Measurements from ENCODE around the gene CHRNA4.

CHRNA4 gene

GRCh38 chr20:63352811-63353221 lies 8.3 kb downstream of the CHRNA4 start:
- TF ChIP-seq TAF1 (IDR thresholded peaks at IDR 0.05; ENCODE audit: borderline replicate concordance, insufficient read depth, low read length), result no peak
- TF ChIP-seq POLR2AphosphoS5 (IDR thresholded peaks at IDR 0.05; ENCODE audit: low read depth, low read length), result no peak
- no peak for TF ChIP-seq SIN3A (IDR thresholded peaks at IDR 0.05; ENCODE audit: borderline replicate concordance, insufficient read depth, low read length)
- TF ChIP-seq REST (IDR thresholded peaks at IDR 0.05; ENCODE audit: insufficient read depth in 1 of 2, low read depth in 2 of 2, low read length in 2 of 2), result no peak
- no peak for TF ChIP-seq FOXP2 (optimal IDR thresholded peaks at IDR 0.05; ENCODE audit: borderline replicate concordance, extremely low read depth, extremely low read length, insufficient read depth)

- no peak for TF ChIP-seq REST (IDR thresholded peaks at IDR 0.05; ENCODE audit: insufficient read depth in 1 of 2, low read depth in 2 of 2, low read length in 2 of 2)
- TF ChIP-seq POLR2AphosphoS5 (IDR thresholded peaks at IDR 0.05; ENCODE audit: low read depth, low read length), result no peak
- no peak for TF ChIP-seq TAF1 (IDR thresholded peaks at IDR 0.05; ENCODE audit: borderline replicate concordance, insufficient read depth, low read length)
- no peak for TF ChIP-seq FOXP2 (optimal IDR thresholded peaks at IDR 0.05; ENCODE audit: borderline replicate concordance, extremely low read depth, extremely low read length, insufficient read depth)
- no peak for TF ChIP-seq SIN3A (IDR thresholded peaks at IDR 0.05; ENCODE audit: borderline replicate concordance, insufficient read depth, low read length)
Observed at GRCh38 chr20:63351811-63352591, 9.1 kb downstream of the CHRNA4 start.

- no peak for TF ChIP-seq TAF1 (IDR thresholded peaks at IDR 0.05; ENCODE audit: borderline replicate concordance, insufficient read depth, low read length)
- no peak for TF ChIP-seq POLR2AphosphoS5 (IDR thresholded peaks at IDR 0.05; ENCODE audit: low read depth, low read length)
- TF ChIP-seq REST (IDR thresholded peaks at IDR 0.05; ENCODE audit: insufficient read depth in 1 of 2, low read depth in 2 of 2, low read length in 2 of 2), result no peak
- TF ChIP-seq SIN3A (IDR thresholded peaks at IDR 0.05; ENCODE audit: borderline replicate concordance, insufficient read depth, low read length), result no peak
- TF ChIP-seq FOXP2 (optimal IDR thresholded peaks at IDR 0.05; ENCODE audit: borderline replicate concordance, extremely low read depth, extremely low read length, insufficient read depth), result no peak
Observed at GRCh38 chr20:63351326-63351700, 9.8 kb downstream of the CHRNA4 start.

GRCh38 chr20:63350597-63351325 lies 10.4 kb downstream of the CHRNA4 start:
- no peak for TF ChIP-seq POLR2AphosphoS5 (IDR thresholded peaks at IDR 0.05; ENCODE audit: low read depth, low read length)
- TF ChIP-seq FOXP2 (optimal IDR thresholded peaks at IDR 0.05; ENCODE audit: borderline replicate concordance, extremely low read depth, extremely low read length, insufficient read depth), result no peak
- TF ChIP-seq TAF1 (IDR thresholded peaks at IDR 0.05; ENCODE audit: borderline replicate concordance, insufficient read depth, low read length), result no peak
- no peak for TF ChIP-seq SIN3A (IDR thresholded peaks at IDR 0.05; ENCODE audit: borderline replicate concordance, insufficient read depth, low read length)
- TF ChIP-seq REST (IDR thresholded peaks at IDR 0.05; ENCODE audit: insufficient read depth in 1 of 2, low read depth in 2 of 2, low read length in 2 of 2), result no peak

Data from PFSK-1 (cell line).